Measurements from ENCODE around the gene DNAJB13. TPM values are rescaled to one million over a fixed set of nuclear protein-coding genes. Genes with fewer than 3 reads are reported as not detected.

The DNAJB13 gene
- total and polyA plus RNA-seq, 2 of the 13 experiments (the other 11 are each of a cell fraction or from before 2014, with no cell fraction given), result 2.3 TPM; not detected in 1

DNA sequence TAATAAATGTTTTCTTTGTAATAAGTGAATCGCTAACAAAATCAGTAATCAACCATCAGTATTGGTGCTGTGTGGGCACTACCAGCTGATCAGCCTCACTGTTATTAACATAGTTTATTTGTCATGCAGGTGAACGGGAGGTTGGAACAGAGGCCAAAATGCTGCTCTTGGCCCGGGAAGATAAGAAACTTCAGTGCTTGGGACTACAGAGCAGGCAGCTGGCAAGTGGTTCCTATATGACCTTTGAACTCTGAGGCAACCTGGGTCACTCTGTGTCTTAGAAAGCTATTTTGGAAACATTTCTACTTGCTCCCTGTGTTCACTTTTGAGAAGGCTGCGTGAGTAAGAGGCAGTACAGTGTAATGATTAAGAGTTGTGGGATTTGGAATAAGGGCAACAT is 36.5 kb upstream of the DNAJB13 start:
- no peak overlapping the region for H3K4me2 ChIP-seq (ENCODE audit: low read depth, low read length)
- no peak for ATAC-seq
- no peak overlapping the region for H3K9ac ChIP-seq (ENCODE audit: insufficient read depth, low read depth, low read length)
- peaks cover 12 to 63% of the 10 kb centered on the region in 2 experiments for H3K36me3 ChIP-seq (replicated peaks in 1 of 2; ENCODE audit: control insufficient read depth in 1 of 2, insufficient read depth in 2 of 2, low read length in 2 of 2)
- in situ Hi-C loops (cut with HindIII; ENCODE audit: extremely low pct_ligation_motif_present, low pct_unique_long_range_greater_than_20kb), result no loop called here
- DNase-seq (ENCODE audit: low spot score), result no peak
- no peak for TF ChIP-seq SIN3B (IDR thresholded peaks at IDR 0.05; ENCODE audit: low read length)
- TF ChIP-seq, protein P1, sequence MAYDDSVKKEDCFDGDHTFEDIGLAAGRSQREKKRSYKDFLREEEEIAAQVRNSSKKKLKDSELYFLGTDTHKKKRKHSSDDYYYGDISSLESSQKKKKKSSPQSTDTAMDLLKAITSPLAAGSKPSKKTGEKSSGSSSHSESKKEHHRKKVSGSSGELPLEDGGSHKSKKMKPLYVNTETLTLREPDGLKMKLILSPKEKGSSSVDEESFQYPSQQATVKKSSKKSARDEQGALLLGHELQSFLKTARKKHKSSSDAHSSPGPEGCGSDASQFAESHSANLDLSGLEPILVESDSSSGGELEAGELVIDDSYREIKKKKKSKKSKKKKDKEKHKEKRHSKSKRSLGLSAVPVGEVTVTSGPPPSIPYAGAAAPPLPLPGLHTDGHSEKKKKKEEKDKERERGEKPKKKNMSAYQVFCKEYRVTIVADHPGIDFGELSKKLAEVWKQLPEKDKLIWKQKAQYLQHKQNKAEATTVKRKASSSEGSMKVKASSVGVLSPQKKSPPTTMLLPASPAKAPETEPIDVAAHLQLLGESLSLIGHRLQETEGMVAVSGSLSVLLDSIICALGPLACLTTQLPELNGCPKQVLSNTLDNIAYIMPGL (CRISPR knock-in tag; IDR thresholded peaks at IDR 0.05; ENCODE audit: borderline replicate concordance in 1 of 2, low read depth in 1 of 2), result no peak
- TF ChIP-seq CBX2 (IDR thresholded peaks at IDR 0.05; ENCODE audit: low read depth, low read length), result no peak
- TF ChIP-seq CBX2 (CRISPR knock-in tag; IDR thresholded peaks at IDR 0.05; ENCODE audit: low read depth), result no peak
- no peak for TF ChIP-seq PITX1 (CRISPR knock-in tag; IDR thresholded peaks at IDR 0.05)
- no peak for TF ChIP-seq LBX2 (CRISPR knock-in tag; IDR thresholded peaks at IDR 0.05; ENCODE audit: borderline replicate concordance)
- TF ChIP-seq ZNF746 (CRISPR knock-in tag; IDR thresholded peaks at IDR 0.05), result no peak
- TF ChIP-seq HES4 (CRISPR knock-in tag; IDR thresholded peaks at IDR 0.05; ENCODE audit: borderline replicate concordance), result no peak
- no peak for TF ChIP-seq KDM5A (IDR thresholded peaks at IDR 0.05; ENCODE audit: borderline replicate concordance, low read length)
- no peak for TF ChIP-seq ZNF12 (CRISPR knock-in tag; IDR thresholded peaks at IDR 0.05)
- TF ChIP-seq ZFP62 (CRISPR knock-in tag; IDR thresholded peaks at IDR 0.05), result no peak
- TF ChIP-seq PREB (CRISPR knock-in tag; IDR thresholded peaks at IDR 0.05), result no peak
- no peaks in the 10 kb centered on the region for H3K27me3 ChIP-seq (ENCODE audit: control insufficient read depth in 1 of 2, insufficient read depth in 2 of 2, low read length in 2 of 2)
- no peak overlapping the region for H2AFZ ChIP-seq (ENCODE audit: low read length)
- H3K9me3 ChIP-seq (ENCODE audit: low read length), result no peaks in the 10 kb centered on the region
- WGBS (ENCODE audit: low lambda C conversion rate), result 89% methylated on average over 4 of the region's 4 CpGs
- 0 out of 2 replicates have a peak, but pooled peaks cover 9% of the 10 kb centered on the region for H3K4me1 ChIP-seq (ENCODE audit: insufficient read depth, low read length)
- intact Hi-C loops (cut with micrococcal nuclease; ENCODE audit: unreplicated experiment), result no loop called here
- H3K27ac ChIP-seq (ENCODE audit: extremely low read length, insufficient read depth, low read length), result no peak overlapping the region
- no peak overlapping the region for H3K4me3 ChIP-seq (replicated peaks in 1 of 3; ENCODE audit: insufficient read depth in 1 of 3, low read depth in 2 of 3, low read length in 3 of 3)
- no peaks in the 10 kb centered on the region for H3K79me2 ChIP-seq (ENCODE audit: insufficient read depth, low read length)
- ChIA-PET POLR2A (no interaction called here), CTCF (ENCODE audit: low intra/inter-chr PET ratio, low total read pairs) (no interaction called here)
- BruUV-seq (replicated peaks), result no TSS peak
- H4K20me1 ChIP-seq (ENCODE audit: insufficient read depth, low read length), result no peaks in the 10 kb centered on the region
- no peak for FAIRE-seq

All from HepG2 (cell line).